ENCODE measurements around the gene RASL10A.

- no peak for TF ChIP-seq POLR2AphosphoS5 (IDR thresholded peaks at IDR 0.05; ENCODE audit: low read depth, low read length)
- TF ChIP-seq SIN3A (IDR thresholded peaks at IDR 0.05; ENCODE audit: borderline replicate concordance, insufficient read depth, low read length), result no peak
- TF ChIP-seq TAF1 (IDR thresholded peaks at IDR 0.05; ENCODE audit: borderline replicate concordance, insufficient read depth, low read length), result no peak
- TF ChIP-seq, protein P1, sequence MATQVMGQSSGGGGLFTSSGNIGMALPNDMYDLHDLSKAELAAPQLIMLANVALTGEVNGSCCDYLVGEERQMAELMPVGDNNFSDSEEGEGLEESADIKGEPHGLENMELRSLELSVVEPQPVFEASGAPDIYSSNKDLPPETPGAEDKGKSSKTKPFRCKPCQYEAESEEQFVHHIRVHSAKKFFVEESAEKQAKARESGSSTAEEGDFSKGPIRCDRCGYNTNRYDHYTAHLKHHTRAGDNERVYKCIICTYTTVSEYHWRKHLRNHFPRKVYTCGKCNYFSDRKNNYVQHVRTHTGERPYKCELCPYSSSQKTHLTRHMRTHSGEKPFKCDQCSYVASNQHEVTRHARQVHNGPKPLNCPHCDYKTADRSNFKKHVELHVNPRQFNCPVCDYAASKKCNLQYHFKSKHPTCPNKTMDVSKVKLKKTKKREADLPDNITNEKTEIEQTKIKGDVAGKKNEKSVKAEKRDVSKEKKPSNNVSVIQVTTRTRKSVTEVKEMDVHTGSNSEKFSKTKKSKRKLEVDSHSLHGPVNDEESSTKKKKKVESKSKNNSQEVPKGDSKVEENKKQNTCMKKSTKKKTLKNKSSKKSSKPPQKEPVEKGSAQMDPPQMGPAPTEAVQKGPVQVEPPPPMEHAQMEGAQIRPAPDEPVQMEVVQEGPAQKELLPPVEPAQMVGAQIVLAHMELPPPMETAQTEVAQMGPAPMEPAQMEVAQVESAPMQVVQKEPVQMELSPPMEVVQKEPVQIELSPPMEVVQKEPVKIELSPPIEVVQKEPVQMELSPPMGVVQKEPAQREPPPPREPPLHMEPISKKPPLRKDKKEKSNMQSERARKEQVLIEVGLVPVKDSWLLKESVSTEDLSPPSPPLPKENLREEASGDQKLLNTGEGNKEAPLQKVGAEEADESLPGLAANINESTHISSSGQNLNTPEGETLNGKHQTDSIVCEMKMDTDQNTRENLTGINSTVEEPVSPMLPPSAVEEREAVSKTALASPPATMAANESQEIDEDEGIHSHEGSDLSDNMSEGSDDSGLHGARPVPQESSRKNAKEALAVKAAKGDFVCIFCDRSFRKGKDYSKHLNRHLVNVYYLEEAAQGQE (IDR thresholded peaks at IDR 0.05; ENCODE audit: insufficient read depth in 1 of 2, low read depth in 2 of 2, low read length in 2 of 2), result no peak
Observed at GRCh38 chr22:29313126-29313575, 2.3 kb downstream of the RASL10A start.

Measured in PFSK-1 (cell line).